ENCODE data around the gene CGRRF1. TPM values are rescaled to one million over a fixed set of nuclear protein-coding genes. Genes with fewer than 3 reads are reported as not detected.

CGRRF1 gene
- total and polyA plus RNA-seq, 10 of the 15 experiments (the other 5 are each of a cell fraction or from before 2014, with no cell fraction given) = 5.5 to 47.7 (median 13.5) TPM

GRCh38 chr14:54467280-54467679 is 42.4 kb upstream of the CGRRF1 start:
- ChIA-PET RAD21 (ENCODE audit: unreplicated experiment) (no interaction called here), POLR2A (no interaction called here), SMC1A (ENCODE audit: uncharacterized antibody, unreplicated experiment) (no interaction called here), CTCF (no interaction called here)
- no peak for FAIRE-seq
- H3K27me3 ChIP-seq (replicated peaks in 1 of 2; ENCODE audit: control insufficient read depth in 2 of 2, insufficient read depth in 2 of 2, low read length in 1 of 2) = no peaks in the 10 kb centered on the region
- H3K4me1 ChIP-seq (ENCODE audit: control insufficient read depth, insufficient read depth, low read length) = no peaks in the 10 kb centered on the region
- TF ChIP-seq ZNF217 (IDR thresholded peaks at IDR 0.05) = no peak
- no peak for TF ChIP-seq ZBTB33 (IDR thresholded peaks at IDR 0.05)
- TF ChIP-seq ZSCAN29 (IDR thresholded peaks at IDR 0.05) = no peak
- no peak for TF ChIP-seq MEF2A (IDR thresholded peaks at IDR 0.05; ENCODE audit: insufficient read depth, low read depth, low read length)
- TF ChIP-seq TAF1 (IDR thresholded peaks at IDR 0.05; ENCODE audit: borderline replicate concordance, low read depth, low read length) = no peak
- no peak for TF ChIP-seq RAD21 (IDR thresholded peaks at IDR 0.05; ENCODE audit: insufficient read depth, low read depth, low read length)
- TF ChIP-seq ZBTB11 (CRISPR knock-in tag; IDR thresholded peaks at IDR 0.05) = no peak
- TF ChIP-seq MXI1 (IDR thresholded peaks at IDR 0.05; ENCODE audit: low read depth, low read length) = no peak
- no peak for TF ChIP-seq EP300 (IDR thresholded peaks at IDR 0.05; ENCODE audit: borderline replicate concordance in 1 of 2, control insufficient read depth in 1 of 2, low read depth in 2 of 2, low read length in 2 of 2)
- no peak for TF ChIP-seq HSF1 (IDR thresholded peaks at IDR 0.05; ENCODE audit: low read depth, low read length)
- TF ChIP-seq ZZZ3 (IDR thresholded peaks at IDR 0.05; ENCODE audit: control insufficient read depth, insufficient read length, low read depth) = no peak
- TF ChIP-seq YBX1 (IDR thresholded peaks at IDR 0.05) = no peak
- TF ChIP-seq MLLT1 (IDR thresholded peaks at IDR 0.05) = no peak
- TF ChIP-seq EZH2 (IDR thresholded peaks at IDR 0.05; ENCODE audit: borderline replicate concordance, control insufficient read depth, low read depth, low read length) = no peak
- TF ChIP-seq ZNF24 (IDR thresholded peaks at IDR 0.05) = no peak
- H3K27ac ChIP-seq (ENCODE audit: control insufficient read depth, insufficient read depth) = no peak overlapping the region
- peaks cover 3% of the 10 kb centered on the region; the same call in 2 of the 3 replicates for H3K9me3 ChIP-seq (replicated peaks; ENCODE audit: control insufficient read depth, insufficient read depth, low read length)
- no TSS peak for BruUV-seq (replicated peaks)
- no peak for DNase-seq (ENCODE audit: low read depth, low spot score)
- no peaks in the 10 kb centered on the region for H3K79me2 ChIP-seq (ENCODE audit: control insufficient read depth, insufficient read depth, low read length)
- H4K20me1 ChIP-seq (ENCODE audit: control insufficient read depth, insufficient read depth) = no peaks in the 10 kb centered on the region
- H2AFZ ChIP-seq (ENCODE audit: control insufficient read depth, low read depth, low read length) = no peak overlapping the region
- ATAC-seq = no peak
- no peak overlapping the region for H3K9ac ChIP-seq (ENCODE audit: control insufficient read depth, insufficient read depth, low read length)
- in situ Hi-C loops (cut with MboI) (no loop called here), intact Hi-C loops (cut with micrococcal nuclease; ENCODE audit: unreplicated experiment) (no loop called here)
- H3K4me2 ChIP-seq (ENCODE audit: control insufficient read depth, insufficient read depth) = no peak overlapping the region
- H3K4me3 ChIP-seq = no peak overlapping the region
- H3K36me3 ChIP-seq (ENCODE audit: control insufficient read depth in 2 of 2, insufficient read depth in 2 of 2, low read length in 1 of 2) = no peaks in the 10 kb centered on the region; a peak in 2 of 4 replicates

Data from GM12878 (cell line).